HTR-8/SVneo (cell line): ENCODE data around the gene C8G.

Experiments used
- DNase-seq: peaks from one replicate; pipeline ENCODE4 v3.0.0; 2011; ENCODE audit warnings: low spot score, mixed read lengths; ENCODE audit not compliant: insufficient read length
- FAIRE-seq: peaks from 2 replicates; lab custom pipeline; 2011; peaks lifted over from hg19 to GRCh38; lab: Jason Lieb, UNC

The C8G gene

GRCh38 chr9:136978865-136979544 is 34.0 kb downstream of the C8G start:
- no peak for FAIRE-seq
- no peak for DNase-seq

GRCh38 chr9:136979769-136980587 is 34.9 kb downstream of the C8G start:
- DNase-seq, result no peak
- FAIRE-seq, result no peak

GRCh38 chr9:136980669-136981478 is 35.8 kb downstream of the C8G start:
- DNase-seq (no peak), FAIRE-seq (no peak)

GRCh38 chr9:136981588-136982231 is 36.7 kb downstream of the C8G start:
- no peak for FAIRE-seq
- DNase-seq, result no peak

GRCh38 chr9:136982232-136983051 is 37.4 kb downstream of the C8G start, which contains the start of gene LCNL1:
TSS of gene LCNL1 (plus strand) at chr9:136982993. CDS start at chr9:136983587, 594 bp downstream.
- FAIRE-seq (no peak), DNase-seq (no peak)

GRCh38 chr9:136983167-136983566 is 38.1 kb downstream of the C8G start:
- no peak for FAIRE-seq

GRCh38 chr9:136983656-136984314 is 38.7 kb downstream of the C8G start:
- peak; percentile 78 for FAIRE-seq
- DNase-seq, result no peak

More at GRCh38 chr9:136983167-136983566, 38.1 kb downstream of the C8G start:
- DNase-seq, result no peak

- DNase-seq (no peak), FAIRE-seq (no peak)
Measured at GRCh38 chr9:136984464-136985026, 39.5 kb downstream of the C8G start.

GRCh38 chr9:136985027-136985602 is 40.1 kb downstream of the C8G start:
- DNase-seq (no peak), FAIRE-seq (no peak)

- DNase-seq (no peak), FAIRE-seq (no peak)
Measured at GRCh38 chr9:136985853-136986252, 40.8 kb downstream of the C8G start.

GRCh38 chr9:136988872-136989271 is 43.8 kb downstream of the C8G start:
- no peak for FAIRE-seq
- DNase-seq, result no peak

GRCh38 chr9:136990242-136990911 is 45.3 kb downstream of the C8G start:
- DNase-seq (no peak), FAIRE-seq (no peak)

GRCh38 chr9:136991993-136992818 is 47.2 kb downstream of the C8G start, which contains the start of gene PAXX:
TSS of gene PAXX (plus strand) at chr9:136992422. CDS start at chr9:136992444, 22 bp downstream.
- DNase-seq (peak; percentile 91), FAIRE-seq (no peak)

GRCh38 chr9:136992819-136993369 is 47.9 kb downstream of the C8G start:
- no peak for DNase-seq
- FAIRE-seq, result no peak

GRCh38 chr9:136994180-136994887 is 49.3 kb downstream of the C8G start:
- no peak for DNase-seq
- no peak for FAIRE-seq

- DNase-seq (no peak), FAIRE-seq (no peak)
Measured at GRCh38 chr9:136994888-136995230, 49.8 kb downstream of the C8G start.
